HepG2 (cell line): ENCODE results near the gene RSAD1. TPM values are rescaled to one million over a fixed set of nuclear protein-coding genes. Genes with fewer than 3 reads are reported as not detected.

Experiments
- ATF7-NPFF ChIP-seq: sonication (generic); formaldehyde crosslinking; IDR thresholded peaks from 2 replicates; pipeline ENCODE4 v1.8.1; 2023; ENCODE audit warnings: mild to moderate bottlenecking, low read depth, missing genetic modification reagents, moderate library complexity
- CEBPB ChIP-seq: IDR thresholded peaks from 2 replicates; pipeline ENCODE4 v1.6.1; 2011; ENCODE audit warnings: low read depth, low read length, improper control_type of control experiment, borderline replicate concordance
- FLYWCH1 ChIP-seq: sonication (generic); formaldehyde crosslinking; IDR thresholded peaks from 2 replicates; pipeline ENCODE4 v1.8.1; 2023; ENCODE audit warnings: mild to moderate bottlenecking, missing genetic modification reagents
- HOXD1 ChIP-seq: sonication (generic); formaldehyde crosslinking; IDR thresholded peaks from 2 replicates; pipeline ENCODE4 v1.5.0; 2020; ENCODE audit warnings: missing genetic modification reagents
- KMT2B ChIP-seq: IDR thresholded peaks from 2 replicates; pipeline ENCODE4 v1.6.1; 2016; ENCODE audit warnings: missing genetic modification reagents, missing compliant biosample characterization
- MAFF ChIP-seq: IDR thresholded peaks from 2 replicates; pipeline ENCODE4 v1.6.1; 2011; ENCODE audit warnings: low read depth, low read length, improper control_type of control experiment
- NFIB ChIP-seq: sonication (generic); formaldehyde crosslinking; IDR thresholded peaks from 2 replicates; pipeline ENCODE4 v1.9.0; 2021; ENCODE audit warnings: missing genetic modification reagents, mild to moderate bottlenecking, borderline replicate concordance
- PHF21A ChIP-seq: sonication (generic); formaldehyde crosslinking; IDR thresholded peaks from 2 replicates; pipeline ENCODE4 v1.5.0; 2020; ENCODE audit warnings: mild to moderate bottlenecking, missing genetic modification reagents
- PLRG1 ChIP-seq: fragments of 450-650 bp; conservative IDR thresholded peaks from 2 replicates; pipeline ENCODE4 v1.6.1; 2016
- REL ChIP-seq: sonication (generic); formaldehyde crosslinking; conservative IDR thresholded peaks from 2 replicates; pipeline ENCODE4 v1.8.0; 2022; ENCODE audit warnings: mild to moderate bottlenecking, missing genetic modification reagents, moderate library complexity
- SALL1 ChIP-seq: sonication (generic); formaldehyde crosslinking; IDR thresholded peaks from 2 replicates; pipeline ENCODE4 v1.8.0; 2022; ENCODE audit warnings: mild to moderate bottlenecking, missing genetic modification reagents
- TCF7L2 ChIP-seq: IDR thresholded peaks from 2 replicates; pipeline ENCODE4 v1.6.1; 2011; ENCODE audit warnings: mild to moderate bottlenecking, low read depth, low read length, moderate library complexity
- WIZ ChIP-seq: sonication (generic); formaldehyde crosslinking; IDR thresholded peaks from 2 replicates; pipeline ENCODE4 v1.5.1; 2020; ENCODE audit warnings: mild to moderate bottlenecking, missing genetic modification reagents
- ZKSCAN5 ChIP-seq: sonication (generic); formaldehyde crosslinking; IDR thresholded peaks from 2 replicates; pipeline ENCODE4 v1.5.1; 2020; ENCODE audit warnings: mild to moderate bottlenecking, missing genetic modification reagents
- ZNF12 ChIP-seq: sonication (generic); formaldehyde crosslinking; IDR thresholded peaks from 2 replicates; pipeline ENCODE4 v1.5.0; 2020; ENCODE audit warnings: missing genetic modification reagents
- ZNF124 ChIP-seq: sonication (generic); formaldehyde crosslinking; IDR thresholded peaks from 2 replicates; pipeline ENCODE4 v1.4.0; 2020; ENCODE audit warnings: missing genetic modification reagents
- ZNF160 ChIP-seq: sonication (generic); formaldehyde crosslinking; IDR thresholded peaks from 2 replicates; pipeline ENCODE4 v1.8.0; 2022; ENCODE audit warnings: mild to moderate bottlenecking, inconsistent platforms, missing genetic modification reagents
- ZNF34 ChIP-seq: sonication (generic); formaldehyde crosslinking; IDR thresholded peaks from 2 replicates; pipeline ENCODE4 v1.4.0; 2020; ENCODE audit warnings: mild to moderate bottlenecking, missing genetic modification reagents, borderline replicate concordance
- ZNF432 ChIP-seq: sonication (generic); formaldehyde crosslinking; IDR thresholded peaks from 2 replicates; pipeline ENCODE4 v1.5.0; 2020; ENCODE audit warnings: missing genetic modification reagents, mild to moderate bottlenecking, borderline replicate concordance
- ZSCAN12 ChIP-seq: sonication (generic); formaldehyde crosslinking; IDR thresholded peaks from 2 replicates; pipeline ENCODE4 v1.9.0; 2021; ENCODE audit warnings: mild to moderate bottlenecking, missing genetic modification reagents
- polyA plus RNA-seq, 8 experiments: library from polyadenylated mRNA; depleted of rRNA in 3 of 8; stranded (reverse) in 7 of 8; unstranded in 1 of 8; fragments of >200 nt; fragmentation: Illumina TruSeq in 4 of 8; extraction: Trizol in 4 of 8; gene quantifications; 2 replicates each; pipeline versions ENCODE4 v1.2.1 to v1.2.3, GENCODE V29; 2011 to 2016; ENCODE audit warnings: low read depth in 4 of 8, missing spikeins in 1 of 8, mixed read lengths in 1 of 8; ENCODE audit not compliant: insufficient read depth in 1 of 8
- total RNA-seq, 5 experiments: library from RNA; depleted of rRNA; stranded (reverse); fragments of >200 nt; fragmentation: Illumina TruSeq; extraction: Trizol; gene quantifications; 2 replicates each; pipeline ENCODE4 v1.2.3, GENCODE V29; 2016; ENCODE audit warnings: low read depth in 1 of 5
- TF ChIP-seq, protein P1 (sequence below): sonication (generic); formaldehyde crosslinking; IDR thresholded peaks from 2 replicates; pipeline ENCODE4 v1.4.0; 2020; ENCODE audit warnings: missing genetic modification reagents
- TF ChIP-seq, protein P2 (sequence below): sonication (generic); formaldehyde crosslinking; IDR thresholded peaks from 2 replicates; pipeline ENCODE4 v1.4.0; 2020; ENCODE audit warnings: missing genetic modification reagents, borderline replicate concordance
- TF ChIP-seq, protein P3 (sequence below): sonication (generic); formaldehyde crosslinking; IDR thresholded peaks from 2 replicates; pipeline ENCODE4 v1.8.0; 2022; ENCODE audit warnings: mild to moderate bottlenecking, missing genetic modification reagents

Gene RSAD1
- total and polyA plus RNA-seq, 2 of the 13 experiments (the other 11 are each of a cell fraction or from before 2014, with no cell fraction given): 22.7 to 27.7 TPM

DNA sequence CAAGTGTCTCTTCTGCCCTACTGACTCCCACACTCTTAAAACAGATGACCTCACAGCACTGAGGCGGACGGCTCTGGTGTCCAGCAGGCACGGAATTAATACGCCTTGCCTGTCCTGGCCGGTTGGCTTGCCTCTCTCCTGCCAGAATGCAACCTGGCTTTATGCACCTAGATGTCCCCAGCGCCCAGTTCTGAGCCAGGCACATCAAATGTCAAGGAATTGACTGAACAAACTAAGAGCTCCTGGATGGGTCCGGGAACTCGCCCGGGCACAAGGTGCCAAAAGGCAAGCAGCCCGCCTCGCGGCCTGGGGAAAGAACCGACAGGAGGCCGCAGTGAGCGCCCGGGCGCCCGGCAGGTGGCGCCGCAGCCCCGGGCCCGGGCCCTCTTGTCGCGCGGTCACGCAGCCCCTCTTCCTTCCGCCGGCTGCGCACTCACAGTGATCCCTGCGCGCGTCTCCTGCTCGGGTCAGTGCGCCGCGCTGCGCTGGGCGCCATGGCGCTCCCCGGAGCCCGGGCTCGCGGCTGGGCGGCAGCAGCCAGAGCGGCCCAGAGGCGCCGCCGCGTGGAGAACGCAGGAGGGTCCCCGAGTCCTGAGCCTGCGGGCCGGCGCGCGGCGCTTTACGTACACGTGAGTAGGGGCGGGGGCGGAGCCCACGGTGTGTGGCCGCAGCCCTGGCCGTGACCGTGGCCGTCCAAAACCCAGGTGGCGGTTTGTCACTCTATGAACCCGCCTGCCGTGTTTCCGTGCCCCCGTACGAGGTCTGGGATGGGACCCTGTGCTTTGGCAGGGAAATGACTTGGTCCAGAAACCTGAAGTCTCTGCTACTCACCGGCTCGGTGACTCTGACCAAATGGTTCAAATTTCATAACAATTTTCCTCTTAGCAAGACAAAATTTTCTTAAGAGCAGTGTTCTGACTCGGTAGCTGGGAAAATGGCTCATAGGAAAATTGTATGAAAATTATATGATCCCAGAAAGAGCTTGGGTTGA, at the start of gene RSAD1 (continued):
- TF ChIP-seq, protein P1, sequence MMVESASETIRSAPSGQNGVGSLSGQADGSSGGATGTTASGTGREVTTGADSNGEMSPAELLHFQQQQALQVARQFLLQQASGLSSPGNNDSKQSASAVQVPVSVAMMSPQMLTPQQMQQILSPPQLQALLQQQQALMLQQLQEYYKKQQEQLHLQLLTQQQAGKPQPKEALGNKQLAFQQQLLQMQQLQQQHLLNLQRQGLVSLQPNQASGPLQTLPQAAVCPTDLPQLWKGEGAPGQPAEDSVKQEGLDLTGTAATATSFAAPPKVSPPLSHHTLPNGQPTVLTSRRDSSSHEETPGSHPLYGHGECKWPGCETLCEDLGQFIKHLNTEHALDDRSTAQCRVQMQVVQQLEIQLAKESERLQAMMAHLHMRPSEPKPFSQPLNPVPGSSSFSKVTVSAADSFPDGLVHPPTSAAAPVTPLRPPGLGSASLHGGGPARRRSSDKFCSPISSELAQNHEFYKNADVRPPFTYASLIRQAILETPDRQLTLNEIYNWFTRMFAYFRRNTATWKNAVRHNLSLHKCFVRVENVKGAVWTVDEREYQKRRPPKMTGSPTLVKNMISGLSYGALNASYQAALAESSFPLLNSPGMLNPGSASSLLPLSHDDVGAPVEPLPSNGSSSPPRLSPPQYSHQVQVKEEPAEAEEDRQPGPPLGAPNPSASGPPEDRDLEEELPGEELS (CRISPR knock-in tag): peak; percentile 39
- no peak for TF ChIP-seq PLRG1
- peak; percentile 54; the same call in 1 of the 2 replicates for TF ChIP-seq HOXD1 (CRISPR knock-in tag)
- TF ChIP-seq ZSCAN12 (CRISPR knock-in tag): 0 out of 2 replicates have a peak, but pooled peaks have one; percentile 83
- no peak; the same call in none of the 2 replicates for TF ChIP-seq ZNF160 (CRISPR knock-in tag)
- no peak for TF ChIP-seq ZNF432
- TF ChIP-seq NFIB (CRISPR knock-in tag): no peak
- no peak for TF ChIP-seq CEBPB
- TF ChIP-seq, protein P2, sequence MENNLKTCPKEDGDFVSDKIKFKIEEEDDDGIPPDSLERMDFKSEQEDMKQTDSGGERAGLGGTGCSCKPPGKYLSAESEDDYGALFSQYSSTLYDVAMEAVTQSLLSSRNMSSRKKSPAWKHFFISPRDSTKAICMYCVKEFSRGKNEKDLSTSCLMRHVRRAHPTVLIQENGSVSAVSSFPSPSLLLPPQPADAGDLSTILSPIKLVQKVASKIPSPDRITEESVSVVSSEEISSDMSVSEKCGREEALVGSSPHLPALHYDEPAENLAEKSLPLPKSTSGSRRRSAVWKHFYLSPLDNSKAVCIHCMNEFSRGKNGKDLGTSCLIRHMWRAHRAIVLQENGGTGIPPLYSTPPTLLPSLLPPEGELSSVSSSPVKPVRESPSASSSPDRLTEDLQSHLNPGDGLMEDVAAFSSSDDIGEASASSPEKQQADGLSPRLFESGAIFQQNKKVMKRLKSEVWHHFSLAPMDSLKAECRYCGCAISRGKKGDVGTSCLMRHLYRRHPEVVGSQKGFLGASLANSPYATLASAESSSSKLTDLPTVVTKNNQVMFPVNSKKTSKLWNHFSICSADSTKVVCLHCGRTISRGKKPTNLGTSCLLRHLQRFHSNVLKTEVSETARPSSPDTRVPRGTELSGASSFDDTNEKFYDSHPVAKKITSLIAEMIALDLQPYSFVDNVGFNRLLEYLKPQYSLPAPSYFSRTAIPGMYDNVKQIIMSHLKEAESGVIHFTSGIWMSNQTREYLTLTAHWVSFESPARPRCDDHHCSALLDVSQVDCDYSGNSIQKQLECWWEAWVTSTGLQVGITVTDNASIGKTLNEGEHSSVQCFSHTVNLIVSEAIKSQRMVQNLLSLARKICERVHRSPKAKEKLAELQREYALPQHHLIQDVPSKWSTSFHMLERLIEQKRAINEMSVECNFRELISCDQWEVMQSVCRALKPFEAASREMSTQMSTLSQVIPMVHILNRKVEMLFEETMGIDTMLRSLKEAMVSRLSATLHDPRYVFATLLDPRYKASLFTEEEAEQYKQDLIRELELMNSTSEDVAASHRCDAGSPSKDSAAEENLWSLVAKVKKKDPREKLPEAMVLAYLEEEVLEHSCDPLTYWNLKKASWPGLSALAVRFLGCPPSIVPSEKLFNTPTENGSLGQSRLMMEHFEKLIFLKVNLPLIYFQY: peak; percentile 68; the same call in 1 of the 2 replicates
- TF ChIP-seq PHF21A (CRISPR knock-in tag): peak; percentile 91
- no peak for TF ChIP-seq ZNF12
- no peak for TF ChIP-seq ZKSCAN5 (CRISPR knock-in tag)
- TF ChIP-seq FLYWCH1 (CRISPR knock-in tag): no peak
- TF ChIP-seq MAFF: no peak
- peak; percentile 66; the same call in 1 of the 2 replicates for TF ChIP-seq KMT2B (CRISPR knock-in tag)
- TF ChIP-seq ZNF124 (CRISPR knock-in tag): peak; percentile 88
- TF ChIP-seq TCF7L2: no peak
- TF ChIP-seq SALL1 (CRISPR knock-in tag): peak; percentile 97
- no peak for TF ChIP-seq REL
- 0 out of 2 replicates have a peak, but pooled peaks have one; percentile 31 for TF ChIP-seq WIZ
- TF ChIP-seq ATF7-NPFF (CRISPR knock-in tag): peak; percentile 97
- TF ChIP-seq, protein P3, sequence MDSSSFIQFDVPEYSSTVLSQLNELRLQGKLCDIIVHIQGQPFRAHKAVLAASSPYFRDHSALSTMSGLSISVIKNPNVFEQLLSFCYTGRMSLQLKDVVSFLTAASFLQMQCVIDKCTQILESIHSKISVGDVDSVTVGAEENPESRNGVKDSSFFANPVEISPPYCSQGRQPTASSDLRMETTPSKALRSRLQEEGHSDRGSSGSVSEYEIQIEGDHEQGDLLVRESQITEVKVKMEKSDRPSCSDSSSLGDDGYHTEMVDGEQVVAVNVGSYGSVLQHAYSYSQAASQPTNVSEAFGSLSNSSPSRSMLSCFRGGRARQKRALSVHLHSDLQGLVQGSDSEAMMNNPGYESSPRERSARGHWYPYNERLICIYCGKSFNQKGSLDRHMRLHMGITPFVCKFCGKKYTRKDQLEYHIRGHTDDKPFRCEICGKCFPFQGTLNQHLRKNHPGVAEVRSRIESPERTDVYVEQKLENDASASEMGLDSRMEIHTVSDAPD (CRISPR knock-in tag): 0 out of 2 replicates have a peak, but pooled peaks have one; percentile 83
- peak; percentile 78; the same call in 1 of the 2 replicates for TF ChIP-seq ZNF34
